ENCODE data around the gene UCN2.

Gene UCN2

GRCh38 chr3:48588230-48588629 lies 24.6 kb upstream of the UCN2 start:
- DNase-seq, result no peak

GRCh38 chr3:48587686-48588085 lies 24.1 kb upstream of the UCN2 start:
- DNase-seq, result no peak

GRCh38 chr3:48585411-48585810 lies 21.8 kb upstream of the UCN2 start:
- no peak for DNase-seq

- DNase-seq, result no peak
Measured at GRCh38 chr3:48584836-48585235, 21.3 kb upstream of the UCN2 start.

GRCh38 chr3:48581621-48582481 lies 18.3 kb upstream of the UCN2 start:
- no peak for DNase-seq

GRCh38 chr3:48576647-48577046 lies 13.1 kb upstream of the UCN2 start:
- no peak for DNase-seq

GRCh38 chr3:48575366-48575765 lies 11.8 kb upstream of the UCN2 start:
- DNase-seq, result no peak

- DNase-seq, result no peak
Measured at GRCh38 chr3:48573973-48574585, 10.5 kb upstream of the UCN2 start.

GRCh38 chr3:48572517-48572916 lies 8.9 kb upstream of the UCN2 start:
- DNase-seq, result no peak

- DNase-seq, result no peak
Measured at GRCh38 chr3:48571938-48572337, 8.4 kb upstream of the UCN2 start.

- DNase-seq, result no peak
Measured at GRCh38 chr3:48569808-48570450, 6.3 kb upstream of the UCN2 start.

- no peak for DNase-seq
Measured at GRCh38 chr3:48569400-48569799, 5.8 kb upstream of the UCN2 start.

- no peak for DNase-seq
Measured at GRCh38 chr3:48568476-48568875, 4.9 kb upstream of the UCN2 start.

- DNase-seq, result no peak
Measured at GRCh38 chr3:48567500-48567899, 3.9 kb upstream of the UCN2 start.

- no peak for DNase-seq
Measured at GRCh38 chr3:48567090-48567489, 3.5 kb upstream of the UCN2 start.

- no peak for DNase-seq
Measured at GRCh38 chr3:48566401-48566760, 2.8 kb upstream of the UCN2 start.

GRCh38 chr3:48565591-48566400 lies 2.2 kb upstream of the UCN2 start:
- no peak for DNase-seq

- DNase-seq, result no peak
Measured at GRCh38 chr3:48565186-48565585, 1.6 kb upstream of the UCN2 start.

GRCh38 chr3:48564667-48565066 lies 1.1 kb upstream of the UCN2 start:
- no peak for DNase-seq

- peak in 1 of 2 experiments; percentile 2 for DNase-seq
Measured at GRCh38 chr3:48564022-48564421, 441 bp upstream of the UCN2 start.

GRCh38 chr3:48562367-48563095 lies 1.1 kb downstream of the UCN2 start:
- no peak for DNase-seq

- DNase-seq, result no peak
Measured at GRCh38 chr3:48561045-48561736, 2.4 kb downstream of the UCN2 start.
